ENCODE data around the gene ST8SIA5.
A peak's percentile ranks its signal among the peaks of the same experiment; 100 is the strongest.

ST8SIA5 gene

GRCh38 chr18:46761059-46761769, 4.4 kb upstream of the ST8SIA5 start:
- Histone ChIP-seq H3K9ac (ENCODE audit: low read depth, low read length) (no peak overlapping the region), H3K27me3 (ENCODE audit: control insufficient read depth, insufficient read depth, low read length) (peaks cover 40% of the 10 kb centered on the region), H3K4me3 (ENCODE audit: low read depth, low read length) (no peak overlapping the region), H3K36me3 (ENCODE audit: control insufficient read depth, insufficient read depth, low read length) (no peaks in the 10 kb centered on the region), H3K4me1 (ENCODE audit: control insufficient read depth, insufficient read depth, low read length) (no peaks in the 10 kb centered on the region), H3K9me3 (ENCODE audit: control insufficient read depth, insufficient read depth, low read length) (no peaks in the 10 kb centered on the region)

GRCh38 chr18:46759890-46760289, 3.0 kb upstream of the ST8SIA5 start:
- Histone ChIP-seq H3K27me3 (ENCODE audit: control insufficient read depth, insufficient read depth, low read length) (peaks cover 53% of the 10 kb centered on the region), H3K36me3 (ENCODE audit: control insufficient read depth, insufficient read depth, low read length) (no peaks in the 10 kb centered on the region), H3K4me1 (ENCODE audit: control insufficient read depth, insufficient read depth, low read length) (no peaks in the 10 kb centered on the region), H3K4me3 (ENCODE audit: low read depth, low read length) (no peak overlapping the region), H3K9ac (ENCODE audit: low read depth, low read length) (no peak overlapping the region), H3K9me3 (ENCODE audit: control insufficient read depth, insufficient read depth, low read length) (no peaks in the 10 kb centered on the region)

GRCh38 chr18:46756025-46756558, 761 bp downstream of the ST8SIA5 start:
- H3K4me3 ChIP-seq (ENCODE audit: low read depth, low read length): peak overlapping the region; percentile 43
- H3K36me3 ChIP-seq (ENCODE audit: control insufficient read depth, insufficient read depth, low read length): no peaks in the 10 kb centered on the region
- no peaks in the 10 kb centered on the region for H3K4me1 ChIP-seq (ENCODE audit: control insufficient read depth, insufficient read depth, low read length)
- no peaks in the 10 kb centered on the region for H3K9me3 ChIP-seq (ENCODE audit: control insufficient read depth, insufficient read depth, low read length)
- peaks cover 56% of the 10 kb centered on the region for H3K27me3 ChIP-seq (ENCODE audit: control insufficient read depth, insufficient read depth, low read length)
- H3K9ac ChIP-seq (ENCODE audit: low read depth, low read length): no peak overlapping the region

- H3K36me3 ChIP-seq (ENCODE audit: control insufficient read depth, insufficient read depth, low read length): no peaks in the 10 kb centered on the region
- H3K9me3 ChIP-seq (ENCODE audit: control insufficient read depth, insufficient read depth, low read length): no peaks in the 10 kb centered on the region
- peak overlapping the region; percentile 43 for H3K4me3 ChIP-seq (ENCODE audit: low read depth, low read length)
- no peak overlapping the region for H3K9ac ChIP-seq (ENCODE audit: low read depth, low read length)
- H3K4me1 ChIP-seq (ENCODE audit: control insufficient read depth, insufficient read depth, low read length): no peaks in the 10 kb centered on the region
- H3K27me3 ChIP-seq (ENCODE audit: control insufficient read depth, insufficient read depth, low read length): peaks cover 51% of the 10 kb centered on the region
Observed at GRCh38 chr18:46755315-46756024, 1.4 kb downstream of the ST8SIA5 start.

- Histone ChIP-seq H3K9ac (ENCODE audit: low read depth, low read length) (no peak overlapping the region), H3K9me3 (ENCODE audit: control insufficient read depth, insufficient read depth, low read length) (no peaks in the 10 kb centered on the region), H3K27me3 (ENCODE audit: control insufficient read depth, insufficient read depth, low read length) (peaks cover 44% of the 10 kb centered on the region), H3K36me3 (ENCODE audit: control insufficient read depth, insufficient read depth, low read length) (no peaks in the 10 kb centered on the region), H3K4me1 (ENCODE audit: control insufficient read depth, insufficient read depth, low read length) (no peaks in the 10 kb centered on the region), H3K4me3 (ENCODE audit: low read depth, low read length) (no peak overlapping the region)
Observed at GRCh38 chr18:46754661-46755292, 2.1 kb downstream of the ST8SIA5 start.

- H3K9me3 ChIP-seq (ENCODE audit: control insufficient read depth, insufficient read depth, low read length): no peaks in the 10 kb centered on the region
- no peaks in the 10 kb centered on the region for H3K4me1 ChIP-seq (ENCODE audit: control insufficient read depth, insufficient read depth, low read length)
- no peak overlapping the region for H3K4me3 ChIP-seq (ENCODE audit: low read depth, low read length)
- H3K36me3 ChIP-seq (ENCODE audit: control insufficient read depth, insufficient read depth, low read length): no peaks in the 10 kb centered on the region
- H3K27me3 ChIP-seq (ENCODE audit: control insufficient read depth, insufficient read depth, low read length): peaks cover 38% of the 10 kb centered on the region
- no peak overlapping the region for H3K9ac ChIP-seq (ENCODE audit: low read depth, low read length)
Observed at GRCh38 chr18:46754188-46754587, 2.7 kb downstream of the ST8SIA5 start.

GRCh38 chr18:46751882-46752281, 5.0 kb downstream of the ST8SIA5 start:
- H3K9me3 ChIP-seq (ENCODE audit: control insufficient read depth, insufficient read depth, low read length): no peaks in the 10 kb centered on the region
- no peaks in the 10 kb centered on the region for H3K4me1 ChIP-seq (ENCODE audit: control insufficient read depth, insufficient read depth, low read length)
- H3K27me3 ChIP-seq (ENCODE audit: control insufficient read depth, insufficient read depth, low read length): peaks cover 20% of the 10 kb centered on the region
- H3K36me3 ChIP-seq (ENCODE audit: control insufficient read depth, insufficient read depth, low read length): no peaks in the 10 kb centered on the region
- H3K4me3 ChIP-seq (ENCODE audit: low read depth, low read length): no peak overlapping the region
- no peak overlapping the region for H3K9ac ChIP-seq (ENCODE audit: low read depth, low read length)

GRCh38 chr18:46750626-46751025, 6.2 kb downstream of the ST8SIA5 start:
- Histone ChIP-seq H3K4me1 (ENCODE audit: control insufficient read depth, insufficient read depth, low read length) (no peaks in the 10 kb centered on the region), H3K9me3 (ENCODE audit: control insufficient read depth, insufficient read depth, low read length) (no peaks in the 10 kb centered on the region), H3K4me3 (ENCODE audit: low read depth, low read length) (no peak overlapping the region), H3K9ac (ENCODE audit: low read depth, low read length) (no peak overlapping the region), H3K27me3 (ENCODE audit: control insufficient read depth, insufficient read depth, low read length) (peaks cover 12% of the 10 kb centered on the region), H3K36me3 (ENCODE audit: control insufficient read depth, insufficient read depth, low read length) (no peaks in the 10 kb centered on the region)

GRCh38 chr18:46748466-46748865, 8.4 kb downstream of the ST8SIA5 start:
- H3K4me3 ChIP-seq (ENCODE audit: low read depth, low read length): no peak overlapping the region
- H3K27me3 ChIP-seq (ENCODE audit: control insufficient read depth, insufficient read depth, low read length): peaks cover 3% of the 10 kb centered on the region
- H3K36me3 ChIP-seq (ENCODE audit: control insufficient read depth, insufficient read depth, low read length): no peaks in the 10 kb centered on the region
- no peaks in the 10 kb centered on the region for H3K4me1 ChIP-seq (ENCODE audit: control insufficient read depth, insufficient read depth, low read length)
- no peak overlapping the region for H3K9ac ChIP-seq (ENCODE audit: low read depth, low read length)
- no peaks in the 10 kb centered on the region for H3K9me3 ChIP-seq (ENCODE audit: control insufficient read depth, insufficient read depth, low read length)

- no peak overlapping the region for H3K4me3 ChIP-seq (ENCODE audit: low read depth, low read length)
- no peaks in the 10 kb centered on the region for H3K27me3 ChIP-seq (ENCODE audit: control insufficient read depth, insufficient read depth, low read length)
- no peak overlapping the region for H3K9ac ChIP-seq (ENCODE audit: low read depth, low read length)
- no peaks in the 10 kb centered on the region for H3K9me3 ChIP-seq (ENCODE audit: control insufficient read depth, insufficient read depth, low read length)
- H3K4me1 ChIP-seq (ENCODE audit: control insufficient read depth, insufficient read depth, low read length): no peaks in the 10 kb centered on the region
- no peaks in the 10 kb centered on the region for H3K36me3 ChIP-seq (ENCODE audit: control insufficient read depth, insufficient read depth, low read length)
Observed at GRCh38 chr18:46740046-46740445, 16.8 kb downstream of the ST8SIA5 start.

- Histone ChIP-seq H3K36me3 (ENCODE audit: control insufficient read depth, insufficient read depth, low read length) (no peaks in the 10 kb centered on the region), H3K9me3 (ENCODE audit: control insufficient read depth, insufficient read depth, low read length) (no peaks in the 10 kb centered on the region), H3K9ac (ENCODE audit: low read depth, low read length) (no peak overlapping the region), H3K4me1 (ENCODE audit: control insufficient read depth, insufficient read depth, low read length) (no peaks in the 10 kb centered on the region), H3K27me3 (ENCODE audit: control insufficient read depth, insufficient read depth, low read length) (no peaks in the 10 kb centered on the region), H3K4me3 (ENCODE audit: low read depth, low read length) (no peak overlapping the region)
Observed at GRCh38 chr18:46738491-46738890, 18.4 kb downstream of the ST8SIA5 start.
